AG09309 (cell line): ENCODE measurements around the gene ADI1.

Experiments
- DNase-seq: peaks from one replicate; pipeline ENCODE4 v3.0.0-alpha.2; 2010; ENCODE audit warnings: low read depth
- H3K4me3 ChIP-seq: 2 replicates; pipeline ENCODE4 v1.5.1; 2011; ENCODE audit warnings: mild to moderate bottlenecking, low read depth, low read length, moderate library complexity; ENCODE audit not compliant: control insufficient read depth
- CTCF ChIP-seq: IDR thresholded peaks from 2 replicates; pipeline ENCODE4 v1.5.1; 2011; ENCODE audit warnings: mild to moderate bottlenecking, low read depth, low read length, inconsistent platforms; ENCODE audit not compliant: insufficient read depth, control insufficient read depth; ENCODE audit errors: missing control alignments

The ADI1 gene

GRCh38 chr2:3480352-3481010 is 38.9 kb downstream of the ADI1 start:
- no peak for TF ChIP-seq CTCF
- H3K4me3 ChIP-seq: no peak overlapping the region
- no peak for DNase-seq

GRCh38 chr2:3479430-3480320 is 39.7 kb downstream of the ADI1 start:
- no peak for DNase-seq
- no peak for TF ChIP-seq CTCF
- H3K4me3 ChIP-seq: no peak overlapping the region

DNA sequence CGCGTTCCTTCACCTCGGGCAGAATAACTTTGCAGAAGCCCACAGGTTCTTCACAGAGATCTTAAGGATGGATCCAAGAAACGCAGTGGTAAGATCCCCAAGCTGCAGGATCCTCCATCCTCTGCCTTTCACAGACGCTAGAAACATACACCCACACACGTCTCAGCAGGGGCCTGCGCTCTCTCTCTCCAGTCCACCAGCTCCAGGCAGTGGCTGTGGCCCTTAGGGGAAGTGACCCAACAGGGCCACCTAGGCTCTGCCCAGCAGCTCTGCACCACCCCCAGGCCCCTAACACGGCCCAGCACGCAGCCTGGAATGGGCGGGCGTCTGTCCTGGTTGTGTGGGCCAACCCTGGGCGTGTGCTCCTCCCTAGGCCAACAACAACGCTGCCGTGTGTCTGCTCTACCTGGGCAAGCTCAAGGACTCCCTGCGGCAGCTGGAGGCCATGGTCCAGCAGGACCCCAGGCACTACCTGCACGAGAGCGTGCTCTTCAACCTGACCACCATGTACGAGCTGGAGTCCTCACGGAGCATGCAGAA is 40.4 kb downstream of the ADI1 start:
- DNase-seq: no peak
- no peak for TF ChIP-seq CTCF
- no peak overlapping the region for H3K4me3 ChIP-seq

DNA sequence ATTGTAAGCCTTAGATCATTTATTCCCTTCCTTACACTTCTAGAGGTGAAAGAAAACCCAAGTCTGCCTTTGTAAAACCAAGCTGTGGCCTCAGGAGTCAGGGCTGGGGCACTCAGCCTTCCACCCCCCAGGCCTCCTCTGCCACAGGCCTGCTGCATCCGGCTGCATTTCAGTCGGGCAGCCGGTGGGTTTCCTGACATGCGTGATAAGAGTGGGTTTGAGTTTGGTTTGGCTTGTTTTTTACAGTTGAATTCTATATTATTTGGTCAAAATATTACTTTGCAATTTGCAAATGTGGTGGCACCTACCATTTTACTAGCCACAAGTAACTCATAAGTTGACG is 42.4 kb downstream of the ADI1 start:
- DNase-seq: no peak
- no peak overlapping the region for H3K4me3 ChIP-seq
- TF ChIP-seq CTCF: no peak

DNA sequence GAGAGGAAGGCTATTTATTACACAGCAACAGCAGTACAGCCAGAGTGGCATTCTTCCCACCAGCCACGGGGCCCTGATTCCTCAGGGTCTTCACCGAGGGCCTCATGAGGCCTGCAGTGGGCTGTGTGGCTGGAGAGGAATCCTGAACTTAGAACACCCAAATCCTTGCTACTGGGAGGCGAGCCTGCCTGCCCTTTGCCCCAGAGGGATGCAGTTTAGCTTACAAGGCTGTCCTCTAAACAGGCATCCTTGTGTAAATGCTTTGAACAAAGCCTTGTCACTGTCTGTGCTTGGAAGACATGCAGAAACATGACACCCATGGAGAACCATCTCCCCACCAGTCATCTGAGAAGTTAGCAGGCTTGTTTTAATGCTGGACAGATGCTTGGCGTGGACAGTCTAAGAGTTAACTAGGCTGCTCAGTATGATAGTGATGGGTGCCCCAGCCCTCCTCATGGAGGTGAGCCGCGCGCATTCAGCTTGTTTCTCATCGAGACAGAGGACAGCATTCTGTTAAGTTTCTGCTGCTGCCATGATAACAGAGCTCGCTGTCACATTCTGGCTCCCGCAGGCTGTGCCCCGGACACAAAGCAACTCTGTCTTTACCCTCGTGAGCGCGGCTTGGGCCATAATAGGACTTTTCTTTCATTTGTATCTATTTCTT is 42.9 kb downstream of the ADI1 start:
- no peak for TF ChIP-seq CTCF
- no peak for DNase-seq
- no peak overlapping the region for H3K4me3 ChIP-seq

DNA sequence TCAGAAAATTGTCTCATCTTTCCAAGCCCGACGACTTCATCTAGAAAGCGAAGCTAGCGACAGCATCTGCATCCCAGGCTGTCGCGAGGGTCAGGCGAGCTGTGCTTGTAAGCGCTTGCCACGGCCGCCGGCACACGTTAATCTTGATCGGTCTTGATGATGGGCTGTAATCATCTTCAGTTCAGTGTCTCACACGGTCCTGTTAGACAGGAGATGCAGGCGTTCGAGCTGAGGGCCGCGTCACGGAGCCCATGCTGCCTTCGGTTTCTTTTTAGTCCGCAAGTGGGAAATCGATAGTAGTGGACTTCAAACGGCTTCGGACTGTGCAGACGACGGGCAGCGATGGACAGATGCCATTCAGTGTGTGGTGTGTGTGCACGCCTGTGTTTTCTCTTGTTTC is 43.6 kb downstream of the ADI1 start:
- no peak for DNase-seq
- H3K4me3 ChIP-seq: no peak overlapping the region
- TF ChIP-seq CTCF: no peak
